Measurements from ENCODE around the gene ZNF79. TPM values are rescaled to one million over a fixed set of nuclear protein-coding genes. Genes with fewer than 3 reads are reported as not detected.

Gene ZNF79
- total RNA-seq, 1 donor, result 12.5 TPM

- H3K4me3 ChIP-seq (ENCODE audit: low read depth, low read length), result no peak overlapping the region
- TF ChIP-seq CTCF (IDR thresholded peaks at IDR 0.05; ENCODE audit: insufficient read depth, low read depth, low read length), result no peak
- no peak for DNase-seq (ENCODE audit: low read depth)
These were observed 67.3 kb downstream of the ZNF79 start for GRCh38 chr9:127491516-127491915.

GRCh38 chr9:127492616-127493015, 68.4 kb downstream of the ZNF79 start:
- no peak for DNase-seq (ENCODE audit: low read depth)
- no peak for TF ChIP-seq CTCF (IDR thresholded peaks at IDR 0.05; ENCODE audit: insufficient read depth, low read depth, low read length)
- no peak overlapping the region for H3K4me3 ChIP-seq (ENCODE audit: low read depth, low read length)

GRCh38 chr9:127493592-127494303, 69.6 kb downstream of the ZNF79 start:
- H3K4me3 ChIP-seq (ENCODE audit: low read depth, low read length), result no peak overlapping the region
- TF ChIP-seq CTCF (IDR thresholded peaks at IDR 0.05; ENCODE audit: insufficient read depth, low read depth, low read length), result no peak
- DNase-seq (ENCODE audit: low read depth), result no peak

GRCh38 chr9:127494304-127494702, 70.1 kb downstream of the ZNF79 start:
- H3K4me3 ChIP-seq (ENCODE audit: low read depth, low read length), result no peak overlapping the region
- no peak for TF ChIP-seq CTCF (IDR thresholded peaks at IDR 0.05; ENCODE audit: insufficient read depth, low read depth, low read length)
- no peak for DNase-seq (ENCODE audit: low read depth)

Small RNAs within 50 kb of the gene (small RNA-seq; reads per million reads assigned to genes)
- gene RF00019, result not detected
- gene SNORA65, result 431 reads per million, percentile 98 among the genes with 10 or more reads in this experiment

Other genes starting within 250 kb of the ZNF79 start
- gene GARNL3, start 159.6 kb upstream of the ZNF79 start, total RNA-seq, result 0.86 and 1.3 TPM in 2 replicates
- gene SLC2A8, start 27.2 kb upstream of the ZNF79 start, total RNA-seq, result 8.2 and 9.3 TPM in 2 replicates
- gene RPL12, start 27.0 kb downstream of the ZNF79 start, total RNA-seq, result 798 and 844 TPM in 2 replicates
- gene LRSAM1, start 27.1 kb downstream of the ZNF79 start, total RNA-seq, result 12.5 and 20.0 TPM in 2 replicates
- gene STXBP1, start 187.9 kb downstream of the ZNF79 start, total RNA-seq, result 12.6 and 19.9 TPM in 2 replicates

Data from fibroblast of villous mesenchyme (primary cell).